SKM-1 (cell line): Measurements from ENCODE around the gene NR2F1.
"Not testable (repeated sequence)": the region's sequence is repeated elsewhere in the genome, so short reads cannot be mapped to it uniquely, and the experiment has no call there.

Source experiments
- DNase-seq: peaks from one replicate; lab custom pipeline; 2025; ENCODE audit not compliant: unreplicated experiment; lab: John Stamatoyannopoulos, UW

Gene NR2F1

DNA sequence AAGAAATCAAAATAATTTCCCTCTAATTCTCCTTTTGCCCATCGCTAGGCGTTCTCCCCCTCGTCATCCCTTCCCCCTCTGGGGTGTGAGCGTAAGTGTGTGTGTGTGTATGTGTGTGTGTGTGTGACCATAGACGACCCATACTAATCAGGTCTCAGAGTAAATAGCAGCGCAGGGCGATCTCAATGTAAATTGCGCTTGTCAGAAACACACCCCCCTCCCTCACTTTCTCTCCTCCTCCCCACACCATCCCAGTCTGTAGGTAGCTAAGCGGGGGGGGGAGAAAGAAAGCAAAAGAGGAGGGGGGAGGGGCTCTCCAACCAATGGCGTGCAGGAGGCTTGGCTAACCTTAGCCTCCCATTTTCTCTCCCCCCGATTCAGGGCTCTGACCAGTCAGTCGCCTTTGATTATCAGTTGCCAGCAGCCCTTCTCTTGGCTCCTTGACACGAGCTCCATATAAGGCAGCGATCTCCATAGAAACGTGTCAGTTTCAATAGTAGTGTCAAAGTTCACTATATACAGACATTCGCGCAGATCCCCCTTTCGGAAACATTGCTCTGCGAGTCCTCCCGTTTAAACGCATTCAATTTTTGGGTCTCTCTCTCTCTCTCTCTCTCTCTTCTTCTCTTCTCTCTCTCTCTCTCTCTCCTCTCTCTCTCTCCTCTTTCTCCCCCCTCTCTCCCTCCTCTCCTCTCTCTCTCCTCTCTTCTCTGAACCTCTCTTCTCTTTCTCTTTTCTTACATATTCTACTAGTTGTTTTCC lies at the start of gene NR2F1:
Gene NR2F1 (plus strand): TSS at position 546 of the 762 bp plus-strand sequence. CDS start 1,802 bp downstream, outside the sequence.
- DNase-seq = no peak

DNA sequence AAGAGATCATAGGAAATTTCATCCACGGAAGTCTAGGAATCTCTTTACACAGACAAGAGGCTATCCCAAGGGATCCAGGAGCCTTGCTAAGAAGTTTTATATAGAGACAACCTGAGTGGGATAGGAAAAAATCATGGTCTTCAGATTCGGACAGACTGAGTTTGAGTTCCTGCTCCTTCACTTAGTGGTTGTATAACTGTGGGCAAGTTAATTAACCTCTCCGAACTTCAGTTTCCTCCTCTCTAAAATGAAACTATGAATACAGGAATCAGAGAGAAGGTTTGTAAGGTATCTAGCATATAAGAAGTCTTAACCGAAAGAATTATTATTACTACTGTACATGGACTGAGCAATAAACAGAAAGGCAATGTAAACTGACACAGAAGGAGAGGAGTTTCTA lies 37.1 kb upstream of the NR2F1 start:
- no peak for DNase-seq

- DNase-seq = not testable (repeated sequence)
Observed at GRCh38 chr5:93549594-93549993, 33.4 kb upstream of the NR2F1 start.

GRCh38 chr5:93557021-93557604 lies 25.9 kb upstream of the NR2F1 start:
- no peak for DNase-seq

GRCh38 chr5:93566091-93566490 lies 16.9 kb upstream of the NR2F1 start:
- no peak for DNase-seq

DNA sequence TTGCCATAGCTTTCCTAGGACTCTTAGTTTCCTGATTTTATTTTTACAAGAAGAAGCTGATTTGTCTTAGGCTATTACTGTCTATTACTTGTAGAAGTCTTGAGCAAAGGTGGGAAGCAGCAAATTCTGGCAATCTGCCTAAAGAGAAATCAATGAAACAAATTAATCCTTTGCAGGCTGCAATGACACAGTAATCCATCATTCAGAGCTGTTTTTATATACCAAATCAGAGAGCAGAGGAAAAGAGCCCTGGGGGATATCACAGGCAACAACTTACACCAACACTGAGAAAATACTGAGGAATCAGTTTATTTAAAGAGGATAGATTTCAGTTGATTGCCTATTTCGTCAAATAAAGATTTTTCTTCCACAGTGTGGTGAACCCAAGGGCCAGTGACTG lies 15.6 kb upstream of the NR2F1 start:
- DNase-seq = no peak

- DNase-seq = no peak
Observed at GRCh38 chr5:93569300-93570160, 13.5 kb upstream of the NR2F1 start.

DNA sequence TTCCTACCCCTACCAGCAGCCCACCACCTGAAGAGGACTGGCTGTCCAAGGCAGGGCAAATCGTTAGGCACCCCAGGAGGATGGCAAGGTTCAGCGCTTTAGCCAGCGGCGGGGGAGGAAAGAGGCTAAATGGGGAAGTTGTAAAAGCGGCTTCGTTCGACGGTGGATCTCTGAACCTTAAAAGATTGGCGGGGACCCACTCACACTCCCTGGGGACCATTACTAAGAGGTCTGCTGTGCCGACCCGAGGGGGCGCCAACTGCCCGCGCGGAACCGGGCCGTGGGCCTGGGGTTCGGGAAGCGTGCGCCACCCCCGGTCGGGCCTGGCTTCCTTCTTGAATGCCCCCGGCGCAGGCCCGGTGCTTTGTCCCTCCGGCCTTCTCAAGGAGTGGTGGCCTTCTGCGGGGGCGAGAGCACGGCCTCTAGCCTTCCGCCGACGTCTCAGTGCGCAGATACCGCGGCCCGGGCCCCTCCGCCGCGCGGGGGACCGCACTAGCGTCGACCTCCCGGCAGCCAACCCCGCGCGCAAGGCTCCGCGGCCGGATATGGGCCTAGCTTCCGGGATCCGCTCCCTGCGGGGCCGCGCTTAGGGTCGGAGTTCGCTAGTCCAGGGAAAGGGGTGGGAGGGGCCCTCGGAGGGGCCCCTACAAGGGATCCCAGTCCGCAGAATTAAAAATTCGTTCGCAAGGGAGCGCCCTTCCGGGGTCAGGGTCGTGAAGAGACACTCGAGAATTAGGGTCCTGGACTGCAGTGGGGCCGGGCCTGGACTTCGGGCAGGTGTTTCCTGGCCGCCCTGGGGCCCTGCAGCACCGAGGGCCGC lies 12.5 kb upstream of the NR2F1 start:
- DNase-seq = no peak

- DNase-seq = no peak
Observed at GRCh38 chr5:93571114-93571949, 11.7 kb upstream of the NR2F1 start.

GRCh38 chr5:93572101-93572607 lies 10.9 kb upstream of the NR2F1 start:
- DNase-seq = no peak

- DNase-seq = no peak
Observed at GRCh38 chr5:93572608-93573353, 10.2 kb upstream of the NR2F1 start.

- no peak for DNase-seq
Observed at GRCh38 chr5:93573354-93574351, 9.4 kb upstream of the NR2F1 start.

GRCh38 chr5:93574491-93575305 lies 8.3 kb upstream of the NR2F1 start:
- no peak for DNase-seq

- DNase-seq = no peak
Observed at GRCh38 chr5:93575461-93576414, 7.3 kb upstream of the NR2F1 start.

- DNase-seq = no peak
Observed at GRCh38 chr5:93576994-93577853, 5.8 kb upstream of the NR2F1 start.
